CD4-positive, alpha-beta memory T cell (primary cell): ENCODE measurements around the gene EPS8L1. TPM values are rescaled to one million over a fixed set of nuclear protein-coding genes. Genes with fewer than 3 reads are reported as not detected.
A peak's percentile ranks its signal among the peaks of the same experiment; 100 is the strongest.
"Not testable (repeated sequence)": the region's sequence is repeated elsewhere in the genome, so short reads cannot be mapped to it uniquely, and the experiment has no call there.

Experiments used
- CTCF ChIA-PET: fragments of 350-600 bp; sonication (Branson Sonifier 250); formaldehyde crosslinking; loops from one replicate; lab custom pipeline; 2021; ENCODE audit warnings: inconsistent platforms; ENCODE audit not compliant: partially characterized antibody; lab: Charles Lee
- POLR2A ChIA-PET: fragments of 350-600 bp; sonication (Branson Sonifier 250); formaldehyde crosslinking; loops from one replicate; lab custom pipeline; 2021; ENCODE audit not compliant: partially characterized antibody; lab: Charles Lee
- DNase-seq, 5 donors: peaks; one replicate each; pipeline versions ENCODE4 v3.0.0 to v3.0.0-alpha.2; 2020 to 2022; ENCODE audit warnings: mixed read lengths in 1 of 5
- H3K27ac ChIP-seq: one replicate; pipeline ENCODE4 v1.7.0; 2013; ENCODE audit warnings: low read depth, low read length
- H3K27me3 ChIP-seq: 2 replicates; pipeline ENCODE4 v1.7.0; 2013; ENCODE audit warnings: mild to moderate bottlenecking, low read length, moderate library complexity; ENCODE audit not compliant: insufficient read depth
- H3K36me3 ChIP-seq: 2 replicates; pipeline ENCODE4 v1.7.0; 2013; ENCODE audit warnings: mild to moderate bottlenecking, low read length, moderate library complexity; ENCODE audit not compliant: insufficient read depth
- H3K4me1 ChIP-seq: 2 replicates; pipeline ENCODE4 v1.7.0; 2013; ENCODE audit warnings: mild to moderate bottlenecking, low read length, moderate library complexity; ENCODE audit not compliant: insufficient read depth
- H3K4me3 ChIP-seq, 2 donors: one replicate each; pipeline ENCODE4 v1.7.0; 2013; ENCODE audit warnings: low read length in 2 of 2, mild to moderate bottlenecking in 1 of 2
- H3K9me3 ChIP-seq, 2 donors: one replicate each; pipeline ENCODE4 v1.7.0; 2013; ENCODE audit warnings: low read length in 2 of 2, control low read depth in 1 of 2; ENCODE audit not compliant: control insufficient read depth in 1 of 2
- H3K27ac Mint-ChIP-seq, 7 donors: one replicate each; pipeline ENCODE4 v1.8.0; 2020 to 2021; ENCODE audit warnings: mixed read lengths in 7 of 7, mild to moderate bottlenecking in 6 of 7, inconsistent platforms in 3 of 7, moderate library complexity in 3 of 7
- H3K27me3 Mint-ChIP-seq, 2 donors: one replicate each; pipeline ENCODE4 v1.8.0; 2020 to 2021; ENCODE audit warnings: mixed read lengths in 2 of 2
- H3K36me3 Mint-ChIP-seq, 2 donors: one replicate each; pipeline ENCODE4 v1.8.0; 2020 to 2021; ENCODE audit warnings: mixed read lengths in 2 of 2, inconsistent platforms in 1 of 2, mild to moderate bottlenecking in 1 of 2
- H3K4me1 Mint-ChIP-seq, 4 donors: one replicate each; pipeline ENCODE4 v1.8.0; 2020 to 2021; ENCODE audit warnings: mixed read lengths in 4 of 4, mild to moderate bottlenecking in 1 of 4
- H3K4me3 Mint-ChIP-seq, 8 donors: one replicate each; pipeline ENCODE4 v1.8.0; 2020 to 2021; ENCODE audit warnings: mixed read lengths in 8 of 8, mild to moderate bottlenecking in 7 of 8, moderate library complexity in 6 of 8, inconsistent platforms in 3 of 8
- H3K9me3 Mint-ChIP-seq, 8 donors: one replicate each; pipeline ENCODE4 v1.8.0; 2020 to 2021; ENCODE audit warnings: mixed read lengths in 8 of 8, mild to moderate bottlenecking in 5 of 8, inconsistent platforms in 3 of 8, moderate library complexity in 1 of 8
- intact Hi-C: fragments of 100-400 bp; cut with micrococcal nuclease; formaldehyde crosslinking; loops from one replicate; pipeline ENCODE4 v1.15.1; 2023
- polyA plus RNA-seq, 2 donors: library from polyadenylated mRNA; unstranded; fragments of 300-500 nt; fragmentation: Illumina TruSeq; gene quantifications; one replicate each; pipeline ENCODE4 v1.2.3, GENCODE V29; 2021
- total RNA-seq, 2 experiments: library from RNA; stranded (reverse); gene quantifications; one replicate each; pipeline ENCODE4 v1.2.3, GENCODE V29; 2021

The EPS8L1 gene
- total RNA-seq (1 to 10 TPM; 1.6 to 2.2 TPM), polyA plus RNA-seq (under 1 TPM; 0.45 to 0.49 TPM)

DNA sequence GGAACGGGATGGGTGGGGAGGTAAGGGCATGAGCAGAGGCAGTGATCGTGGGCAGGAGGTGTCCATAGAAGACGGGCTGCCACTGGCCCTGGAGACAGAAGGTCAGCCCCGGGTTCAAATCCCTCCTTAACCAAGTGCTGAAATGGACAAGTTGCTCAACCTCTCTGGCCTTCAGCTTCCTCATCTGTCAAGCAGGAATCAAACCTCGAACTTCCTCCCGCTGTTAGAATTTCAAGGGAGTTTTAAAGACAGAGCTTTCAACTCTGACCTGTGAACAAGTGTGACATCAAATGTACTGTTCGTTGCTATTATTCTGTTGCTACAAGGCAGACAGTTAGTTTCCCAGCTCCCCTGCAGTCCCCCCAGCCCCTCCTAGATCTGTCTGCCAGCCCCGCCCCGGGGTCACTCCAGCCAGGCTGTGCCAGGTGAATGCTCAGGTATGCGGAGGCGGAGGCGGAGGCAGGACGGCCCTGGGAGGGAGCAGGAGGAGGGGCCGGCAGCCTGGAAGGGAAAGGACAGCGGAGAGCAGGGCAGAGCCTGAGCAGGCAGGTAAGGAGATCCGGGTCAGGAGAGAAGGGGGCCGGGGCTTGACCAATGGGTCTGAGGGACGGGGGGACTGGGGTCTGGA lies at the start of gene EPS8L1:
Gene EPS8L1 (plus strand): TSS at position 499 of the 628 bp plus-strand sequence. CDS start 576 bp downstream, outside the sequence.
- intact Hi-C loops: no loop called here
- Histone ChIP-seq H3K27me3 (peaks cover 11% of the 10 kb centered on the region), H3K4me1 (peaks cover 12% of the 10 kb centered on the region), H3K27ac (no peak within 1 kb of the TSS), H3K36me3 (no peaks in the 10 kb centered on the region), H3K9me3 (no peaks in the 10 kb centered on the region), H3K4me3 (no peak within 1 kb of the TSS)
- no peaks in the 10 kb centered on the region for H3K36me3 Mint-ChIP-seq
- ChIA-PET CTCF (interaction anchor here (0.5 to 1.1 kb wide), 3 partner anchors 13 to 602 kb away, joined by 3 to 4 read pairs (median 3); no protein-coding TSS in a partner anchor), POLR2A (interaction anchor here (1.1 kb wide), 1 partner anchor 13 kb away, joined by 4 read pairs; the partner anchor contains the start of gene RDH13)
- peak within 1 kb of the TSS in 1 of 7 donors; percentile 2 for H3K27ac Mint-ChIP-seq
- no peak within 1 kb of the TSS for H3K4me3 Mint-ChIP-seq
- H3K4me1 Mint-ChIP-seq: peaks cover 5 to 12% (median 9%) of the 10 kb centered on the region in 4 donors
- H3K9me3 Mint-ChIP-seq: peaks cover under 1 to 17% (median 5%) of the 10 kb centered on the region in 8 donors
- H3K27me3 Mint-ChIP-seq: peaks cover 23 to 55% of the 10 kb centered on the region in 2 donors
- no peak for DNase-seq

DNA sequence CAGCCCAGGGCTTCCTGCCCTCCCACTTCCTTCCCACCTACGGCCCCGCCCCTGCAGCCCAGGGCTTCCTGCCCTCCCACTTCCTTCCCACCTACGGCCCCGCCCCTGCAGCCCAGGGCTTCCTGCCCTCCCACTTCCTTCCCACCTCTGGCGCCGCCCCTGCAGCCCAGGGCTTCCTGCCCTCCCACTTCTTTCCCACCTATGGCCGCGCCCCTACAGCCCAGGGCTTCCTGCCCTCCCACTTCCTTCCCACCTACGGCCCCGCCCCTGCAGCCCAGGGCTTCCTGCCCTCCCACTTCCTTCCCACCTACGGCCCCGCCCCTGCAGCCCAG lies 48.6 kb upstream of the EPS8L1 start:
- H3K4me3 Mint-ChIP-seq, H3K27me3 Mint-ChIP-seq, H3K36me3 ChIP-seq, H3K9me3 ChIP-seq, H3K27me3 ChIP-seq, H3K4me3 ChIP-seq, CTCF ChIA-PET, H3K27ac Mint-ChIP-seq, H3K4me1 ChIP-seq, DNase-seq, H3K27ac ChIP-seq, intact Hi-C loops, POLR2A ChIA-PET: not testable (repeated sequence)
- Mint-ChIP-seq H3K36me3 (peaks cover 15 to 33% of the 10 kb centered on the region in 2 donors), H3K9me3 (peaks cover 0 to 30% (median 11%) of the 10 kb centered on the region in 8 donors), H3K4me1 (peaks cover 0 to 10% (median 4%) of the 10 kb centered on the region in 4 donors)

DNA sequence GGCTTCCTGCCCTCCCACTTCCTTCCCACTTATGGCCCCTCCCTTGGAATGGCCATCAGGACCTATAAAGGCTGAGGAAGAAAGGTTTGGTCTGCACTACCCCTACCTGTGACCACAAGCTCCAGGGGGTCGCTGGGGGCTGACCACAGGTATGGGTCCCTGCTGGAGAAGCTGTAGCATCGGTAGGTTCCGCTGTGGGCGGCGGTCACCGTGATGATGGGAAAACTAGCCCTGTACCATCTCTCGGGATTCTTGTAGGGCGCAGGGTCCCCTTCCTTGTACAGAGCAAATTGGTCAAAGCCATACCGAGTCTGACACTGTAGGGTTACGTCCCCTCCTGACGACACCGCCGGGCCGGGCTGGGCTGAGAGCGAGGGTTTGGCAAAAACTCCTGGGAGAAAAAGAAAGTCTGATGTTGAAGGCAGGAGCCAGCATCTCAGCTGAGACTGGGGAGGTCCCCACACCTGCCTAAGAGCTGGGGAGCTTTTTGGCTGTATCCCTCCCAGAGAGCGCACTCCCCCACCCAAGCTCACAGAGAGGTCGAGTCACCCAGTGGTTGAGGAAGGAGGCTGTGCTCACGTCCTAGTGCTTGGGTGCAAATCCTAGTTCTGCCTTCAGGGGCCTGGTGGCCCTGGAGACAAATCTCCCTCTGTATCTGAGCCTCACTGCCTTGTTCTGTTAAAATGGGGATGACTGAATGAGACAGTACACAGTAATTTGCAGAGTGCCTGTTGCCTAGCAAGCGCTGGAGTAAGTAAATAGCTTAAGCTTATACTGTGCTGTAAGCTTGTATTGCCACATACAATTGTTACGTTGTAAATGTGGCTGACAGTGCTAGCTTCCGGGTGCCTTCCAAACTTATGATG lies 48.0 kb upstream of the EPS8L1 start:
- peaks cover 9 to 31% of the 10 kb centered on the region in 2 donors for H3K36me3 Mint-ChIP-seq
- H3K9me3 Mint-ChIP-seq: peaks cover 0 to 24% (median 10%) of the 10 kb centered on the region in 8 donors
- POLR2A ChIA-PET: no interaction called here
- no peaks in the 10 kb centered on the region for H3K9me3 ChIP-seq
- DNase-seq: no peak
- no peaks in the 10 kb centered on the region for H3K27me3 Mint-ChIP-seq
- CTCF ChIA-PET: interaction anchor here (1.9 kb wide), 1 partner anchor 35 kb away, joined by 4 read pairs; the partner anchor contains the start of gene RDH13
- H3K4me1 Mint-ChIP-seq: peaks cover 0 to 10% (median 4%) of the 10 kb centered on the region in 4 donors
- no peaks in the 10 kb centered on the region for H3K36me3 ChIP-seq
- no peaks in the 10 kb centered on the region for H3K4me1 ChIP-seq
- no peaks in the 10 kb centered on the region for H3K27me3 ChIP-seq
- no peak overlapping the region for H3K4me3 ChIP-seq
- intact Hi-C loops: no loop called here
- no peak overlapping the region for H3K4me3 Mint-ChIP-seq
- no peak overlapping the region for H3K27ac ChIP-seq
- peak overlapping the region in 3 of 7 donors; percentile 2 to 17 (median 13) for H3K27ac Mint-ChIP-seq

DNA sequence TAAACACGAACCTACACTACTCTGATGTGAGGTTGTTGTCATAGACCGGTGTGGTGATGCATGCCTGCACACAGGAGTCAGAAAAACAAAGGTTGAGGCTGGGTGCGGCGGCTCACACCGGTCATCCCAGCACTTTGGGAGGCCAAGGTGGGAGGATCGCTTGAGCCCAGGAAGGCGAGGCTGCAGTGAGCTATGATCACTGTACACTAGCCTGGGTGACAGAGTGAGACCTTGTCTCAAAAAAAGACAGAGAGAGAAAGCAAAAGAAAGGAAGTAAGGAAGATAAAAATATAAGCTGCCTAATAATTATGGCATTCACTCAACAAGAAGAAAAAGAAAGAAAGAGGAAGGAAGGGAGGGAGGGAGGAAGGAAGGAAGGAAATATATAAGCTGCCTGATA lies 46.9 kb upstream of the EPS8L1 start:
- Histone ChIP-seq H3K9me3 (no peaks in the 10 kb centered on the region), H3K27me3 (no peaks in the 10 kb centered on the region), H3K4me1 (no peaks in the 10 kb centered on the region), H3K4me3 (no peak overlapping the region), H3K36me3 (no peaks in the 10 kb centered on the region), H3K27ac (no peak overlapping the region)
- POLR2A ChIA-PET: no interaction called here
- intact Hi-C loops: no loop called here
- peak overlapping the region in 1 of 8 donors; percentile 4 for H3K4me3 Mint-ChIP-seq
- no peak for DNase-seq
- CTCF ChIA-PET: interaction anchor here (1.9 kb wide), 1 partner anchor 34 kb away, joined by 4 read pairs; the partner anchor contains the start of gene RDH13
- H3K36me3 Mint-ChIP-seq: peaks cover 3 to 24% of the 10 kb centered on the region in 2 donors
- no peaks in the 10 kb centered on the region for H3K27me3 Mint-ChIP-seq
- H3K4me1 Mint-ChIP-seq: peaks cover 0 to 8% (median 2%) of the 10 kb centered on the region in 4 donors
- peak overlapping the region in 1 of 7 donors; percentile 60 for H3K27ac Mint-ChIP-seq
- H3K9me3 Mint-ChIP-seq: peaks cover 0 to 17% (median 8%) of the 10 kb centered on the region in 8 donors

DNA sequence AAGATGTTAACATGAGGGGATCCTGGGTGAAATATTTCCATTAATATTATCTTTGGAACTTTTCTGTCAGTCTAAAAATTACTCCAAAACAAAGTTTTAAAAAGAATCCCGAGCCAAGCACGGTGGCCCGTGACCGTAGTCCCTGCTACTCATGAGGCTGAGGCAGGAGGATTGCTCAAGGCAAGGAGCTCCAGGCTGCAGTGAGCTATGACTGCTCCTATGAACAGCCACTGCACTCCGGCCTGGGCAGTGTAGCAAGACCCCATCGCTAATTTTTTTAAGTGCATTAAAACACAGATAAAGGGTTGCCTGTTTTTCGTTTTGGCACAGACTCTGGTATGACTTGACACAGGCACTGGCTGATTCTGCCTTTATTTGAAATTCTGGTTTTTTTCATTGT lies 44.5 kb upstream of the EPS8L1 start:
- Mint-ChIP-seq H3K4me3 (no peak overlapping the region), H3K27ac (no peak overlapping the region), H3K4me1 (peaks cover 0 to 2% (median 0%) of the 10 kb centered on the region in 4 donors), H3K27me3 (no peaks in the 10 kb centered on the region), H3K9me3 (peaks cover 0 to 9% (median 4%) of the 10 kb centered on the region in 8 donors), H3K36me3 (peaks cover 0 to 9% of the 10 kb centered on the region in 2 donors)
- H3K27me3 ChIP-seq: no peaks in the 10 kb centered on the region
- no peaks in the 10 kb centered on the region for H3K4me1 ChIP-seq
- intact Hi-C loops: no loop called here
- H3K4me3 ChIP-seq: no peak overlapping the region
- H3K36me3 ChIP-seq: no peaks in the 10 kb centered on the region
- H3K9me3 ChIP-seq: no peaks in the 10 kb centered on the region
- no peak overlapping the region for H3K27ac ChIP-seq
- ChIA-PET CTCF (no interaction called here), POLR2A (no interaction called here)
- no peak for DNase-seq

DNA sequence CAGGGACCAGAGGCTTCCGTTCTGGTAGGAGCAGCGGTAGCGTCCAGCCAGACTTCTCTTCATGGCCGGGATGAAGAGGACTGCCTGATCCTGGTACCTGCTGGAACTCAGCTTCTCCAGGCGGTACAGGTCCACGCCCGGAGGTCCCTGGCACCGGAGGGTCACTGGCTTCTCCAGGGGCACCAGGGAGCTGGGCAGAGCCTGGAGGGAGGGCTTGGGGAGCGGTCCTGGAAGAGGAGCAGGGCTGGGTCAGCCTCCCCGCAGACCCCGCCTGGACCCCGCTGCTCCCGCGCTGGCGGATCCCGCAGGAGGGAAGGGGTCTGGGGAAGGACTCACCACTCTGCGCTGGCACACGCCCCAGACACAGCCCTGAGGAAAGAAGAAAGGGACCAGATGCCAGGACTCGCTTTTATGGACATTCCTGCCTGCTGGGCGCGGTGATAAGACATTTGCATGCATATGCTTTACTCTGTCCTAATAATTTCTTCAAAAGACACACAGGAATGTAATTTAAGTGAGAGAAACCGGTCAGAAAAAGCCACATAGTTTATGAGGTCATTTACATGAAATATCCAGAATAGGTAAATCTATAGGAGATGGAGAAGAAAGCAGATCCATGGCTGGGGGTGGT lies 43.4 kb upstream of the EPS8L1 start:
- intact Hi-C loops: no loop called here
- H3K27me3 Mint-ChIP-seq: no peaks in the 10 kb centered on the region
- no peaks in the 10 kb centered on the region for H3K4me1 Mint-ChIP-seq
- peaks cover 0 to 7% of the 10 kb centered on the region in 2 donors for H3K36me3 Mint-ChIP-seq
- Histone ChIP-seq H3K27me3 (no peaks in the 10 kb centered on the region), H3K36me3 (no peaks in the 10 kb centered on the region), H3K4me3 (no peak overlapping the region), H3K9me3 (no peaks in the 10 kb centered on the region), H3K27ac (no peak overlapping the region), H3K4me1 (no peaks in the 10 kb centered on the region)
- no peak overlapping the region for H3K27ac Mint-ChIP-seq
- H3K9me3 Mint-ChIP-seq: peaks cover 0 to 7% (median 0%) of the 10 kb centered on the region in 8 donors
- no peak overlapping the region for H3K4me3 Mint-ChIP-seq
- no peak for DNase-seq
- POLR2A ChIA-PET: no interaction called here
- CTCF ChIA-PET: no interaction called here
